ENCODE measurements around the gene AFAP1.

The AFAP1 gene

GRCh38 chr4:7819446-7819845 lies 120.2 kb downstream of the AFAP1 start:
- DNase-seq (ENCODE audit: low read depth), result no peak

GRCh38 chr4:7818399-7818911 lies 121.2 kb downstream of the AFAP1 start:
- peak; percentile 35 for DNase-seq (ENCODE audit: low read depth)

GRCh38 chr4:7817877-7818398 lies 121.7 kb downstream of the AFAP1 start:
- no peak for DNase-seq (ENCODE audit: low read depth)

- no peak for DNase-seq (ENCODE audit: low read depth)
These were observed 122.9 kb downstream of the AFAP1 start for GRCh38 chr4:7816771-7817170.

- no peak for DNase-seq (ENCODE audit: low read depth)
These were observed 123.7 kb downstream of the AFAP1 start for GRCh38 chr4:7815981-7816380.

- DNase-seq (ENCODE audit: low read depth), result peak; percentile 79
These were observed 124.1 kb downstream of the AFAP1 start for GRCh38 chr4:7815562-7815961.

GRCh38 chr4:7814451-7814850 lies 125.2 kb downstream of the AFAP1 start:
- DNase-seq (ENCODE audit: low read depth), result no peak

GRCh38 chr4:7813674-7814073 lies 126.0 kb downstream of the AFAP1 start:
- DNase-seq (ENCODE audit: low read depth), result peak; percentile 39

- DNase-seq (ENCODE audit: low read depth), result no peak
These were observed 126.7 kb downstream of the AFAP1 start for GRCh38 chr4:7812921-7813320.

- DNase-seq (ENCODE audit: low read depth), result no peak
These were observed 127.3 kb downstream of the AFAP1 start for GRCh38 chr4:7812231-7812857.

- DNase-seq (ENCODE audit: low read depth), result peak; percentile 50
These were observed 128.0 kb downstream of the AFAP1 start for GRCh38 chr4:7811536-7812191.

GRCh38 chr4:7810783-7811535 lies 128.7 kb downstream of the AFAP1 start:
- no peak for DNase-seq (ENCODE audit: low read depth)

- peak; percentile 79 for DNase-seq (ENCODE audit: low read depth)
These were observed 130.9 kb downstream of the AFAP1 start for GRCh38 chr4:7808752-7809151.

- DNase-seq (ENCODE audit: low read depth), result no peak
These were observed 131.5 kb downstream of the AFAP1 start for GRCh38 chr4:7808181-7808580.

- no peak for DNase-seq (ENCODE audit: low read depth)
These were observed 132.2 kb downstream of the AFAP1 start for GRCh38 chr4:7807351-7807921.

GRCh38 chr4:7806338-7807090 lies 133.1 kb downstream of the AFAP1 start:
- DNase-seq (ENCODE audit: low read depth), result no peak

GRCh38 chr4:7805533-7806337 lies 133.9 kb downstream of the AFAP1 start:
- peak; percentile 95 for DNase-seq (ENCODE audit: low read depth)

GRCh38 chr4:7804756-7805385 lies 134.8 kb downstream of the AFAP1 start:
- DNase-seq (ENCODE audit: low read depth), result no peak

- DNase-seq (ENCODE audit: low read depth), result peak; percentile 78
These were observed 135.5 kb downstream of the AFAP1 start for GRCh38 chr4:7803992-7804755.

- no peak for DNase-seq (ENCODE audit: low read depth)
These were observed 136.3 kb downstream of the AFAP1 start for GRCh38 chr4:7803371-7803770.

All from EH (cell line).